ENCODE results near the gene LRRC74A.
"Not testable (repeated sequence)": the region's sequence is repeated elsewhere in the genome, so short reads cannot be mapped to it uniquely, and the experiment has no call there.

Gene LRRC74A

DNA sequence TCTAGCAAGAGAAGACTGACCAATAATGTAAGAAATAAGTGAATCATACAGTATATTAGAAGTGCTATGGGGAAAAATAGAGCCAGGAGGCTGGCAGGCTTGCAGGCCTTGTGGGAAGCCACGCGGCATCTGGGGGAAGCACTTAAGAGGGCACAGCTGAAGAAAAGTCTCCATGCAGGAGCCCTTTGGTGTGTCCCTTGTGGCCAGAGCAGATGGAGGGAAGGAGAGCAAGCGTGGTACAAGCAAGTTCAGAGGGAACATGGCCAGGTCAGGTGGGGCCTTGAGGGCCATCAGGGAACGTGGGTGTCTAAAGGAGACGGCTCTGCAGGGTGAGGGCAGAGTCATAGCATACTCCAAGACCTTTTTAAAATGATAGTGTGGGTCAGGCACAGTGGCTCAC, 51.7 kb downstream of the LRRC74A start:
- Histone ChIP-seq H3K27ac (ENCODE audit: low read depth, low read length) (no peak overlapping the region), H3K4me1 (ENCODE audit: insufficient read depth, low read length) (no peaks in the 10 kb centered on the region)

DNA sequence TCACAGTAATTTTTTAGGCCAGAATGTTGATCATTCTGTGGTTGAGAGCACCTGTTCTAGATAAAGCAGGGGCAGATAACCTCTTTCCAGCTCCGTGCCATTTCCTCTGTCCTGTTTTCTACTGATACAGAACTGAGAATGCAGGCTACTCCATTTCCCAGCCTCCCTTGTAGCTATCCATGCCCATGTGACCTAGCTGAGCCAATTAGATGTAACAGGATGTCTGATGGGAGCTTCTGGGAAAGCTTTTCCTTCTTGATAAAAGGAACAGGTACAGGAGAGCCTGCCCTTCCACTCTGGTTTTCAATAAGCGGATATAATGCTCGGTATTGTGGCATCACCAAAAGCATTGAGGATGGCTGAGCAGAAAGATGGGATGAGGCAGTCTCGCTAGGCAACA, 54.2 kb downstream of the LRRC74A start:
- no peaks in the 10 kb centered on the region for H3K4me1 ChIP-seq (ENCODE audit: insufficient read depth, low read length)
- no peaks in the 10 kb centered on the region for H3K9me3 ChIP-seq (ENCODE audit: low read length)
- H3K36me3 ChIP-seq (ENCODE audit: insufficient read depth, low read length): no peaks in the 10 kb centered on the region
- H3K9ac ChIP-seq (ENCODE audit: low read length): no peak overlapping the region
- H3K27ac ChIP-seq (ENCODE audit: low read depth, low read length): no peak overlapping the region
- no peaks in the 10 kb centered on the region for H3K27me3 ChIP-seq (ENCODE audit: control insufficient read depth in 1 of 2, insufficient read depth in 2 of 2, low read length in 2 of 2)
- no peak overlapping the region for H3K4me3 ChIP-seq (ENCODE audit: low read depth in 1 of 2, low read length in 2 of 2)

More for the DNA sequence above, 51.7 kb downstream of the LRRC74A start:
- Histone ChIP-seq H3K36me3 (ENCODE audit: insufficient read depth, low read length) (no peaks in the 10 kb centered on the region), H3K9ac (ENCODE audit: low read length) (no peak overlapping the region), H3K4me3 (ENCODE audit: low read depth in 1 of 2, low read length in 2 of 2) (no peak overlapping the region), H3K27me3 (ENCODE audit: control insufficient read depth in 1 of 2, insufficient read depth in 2 of 2, low read length in 2 of 2) (no peaks in the 10 kb centered on the region), H3K9me3 (ENCODE audit: low read length) (no peaks in the 10 kb centered on the region)

DNA sequence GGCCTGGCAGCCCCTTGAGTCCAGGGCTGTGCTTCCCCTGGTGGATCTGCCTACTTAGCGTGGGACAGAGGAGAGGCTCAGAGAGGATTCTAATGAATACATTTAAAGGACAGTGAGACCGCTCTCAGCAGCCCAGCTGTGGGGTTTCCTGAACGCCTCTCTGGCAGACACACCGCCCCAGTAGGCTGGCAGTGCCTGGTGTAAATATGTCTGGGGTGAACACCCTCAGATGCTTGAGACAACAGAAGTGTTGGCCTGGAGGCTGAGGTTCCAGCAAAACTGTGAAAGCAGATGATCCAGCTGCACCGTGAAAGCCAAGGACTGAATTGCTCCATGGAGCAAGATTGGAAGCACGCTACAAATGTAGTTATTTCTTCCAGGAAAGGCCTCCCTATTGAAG, 55.1 kb downstream of the LRRC74A start:
- no peaks in the 10 kb centered on the region for H3K4me1 ChIP-seq (ENCODE audit: insufficient read depth, low read length)
- no peaks in the 10 kb centered on the region for H3K27me3 ChIP-seq (ENCODE audit: control insufficient read depth in 1 of 2, insufficient read depth in 2 of 2, low read length in 2 of 2)
- no peak overlapping the region for H3K4me3 ChIP-seq (ENCODE audit: low read depth in 1 of 2, low read length in 2 of 2)
- no peak overlapping the region for H3K9ac ChIP-seq (ENCODE audit: low read length)
- no peaks in the 10 kb centered on the region for H3K9me3 ChIP-seq (ENCODE audit: low read length)
- no peaks in the 10 kb centered on the region for H3K36me3 ChIP-seq (ENCODE audit: insufficient read depth, low read length)
- H3K27ac ChIP-seq (ENCODE audit: low read depth, low read length): no peak overlapping the region

DNA sequence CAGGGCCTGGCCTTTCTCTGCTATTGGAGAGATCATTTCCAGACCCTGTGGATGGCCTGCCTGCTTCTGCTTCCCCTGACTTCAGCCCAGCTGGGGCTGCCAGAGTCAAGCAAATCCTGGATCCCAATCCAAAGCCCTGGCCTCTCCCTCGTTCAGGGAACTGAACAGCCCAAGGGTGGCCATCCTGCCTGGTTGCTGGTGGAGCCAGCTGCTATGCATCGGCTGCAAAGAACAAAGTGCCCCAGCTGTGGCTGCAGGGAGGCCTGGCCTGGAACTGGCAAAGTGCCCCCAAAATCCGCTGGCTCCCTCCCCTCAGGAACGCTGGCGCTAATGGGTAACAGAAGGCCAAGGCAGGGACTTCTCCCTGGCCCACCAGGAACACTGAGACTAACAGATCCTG, 56.4 kb downstream of the LRRC74A start:
- no peak overlapping the region for H3K27ac ChIP-seq (ENCODE audit: low read depth, low read length)
- no peaks in the 10 kb centered on the region for H3K9me3 ChIP-seq (ENCODE audit: low read length)
- peaks cover 6% of the 10 kb centered on the region for H3K4me1 ChIP-seq (ENCODE audit: insufficient read depth, low read length)
- no peak overlapping the region for H3K9ac ChIP-seq (ENCODE audit: low read length)
- no peaks in the 10 kb centered on the region for H3K36me3 ChIP-seq (ENCODE audit: insufficient read depth, low read length)
- H3K27me3 ChIP-seq (ENCODE audit: control insufficient read depth in 1 of 2, insufficient read depth in 2 of 2, low read length in 2 of 2): no peaks in the 10 kb centered on the region
- no peak overlapping the region for H3K4me3 ChIP-seq (ENCODE audit: low read depth in 1 of 2, low read length in 2 of 2)

DNA sequence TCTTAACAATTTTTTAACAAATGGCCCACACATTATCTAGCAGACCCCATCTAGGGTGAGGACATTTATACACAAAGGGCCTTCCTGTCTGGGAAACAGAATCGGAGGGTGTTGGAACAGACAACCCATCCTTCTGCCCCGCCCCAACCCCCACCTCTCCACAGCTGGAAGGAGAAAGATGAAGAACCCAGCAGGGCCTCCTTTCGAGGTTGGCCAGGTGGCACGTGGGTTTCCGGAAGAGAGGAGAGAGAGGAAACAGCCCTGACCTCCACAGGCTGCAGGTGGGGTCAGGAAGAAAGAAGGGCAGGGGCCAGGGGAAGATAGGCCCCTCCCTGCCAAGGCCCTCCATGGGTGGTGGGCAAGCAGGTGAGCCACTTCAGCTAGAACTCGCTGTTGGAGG, 57.2 kb downstream of the LRRC74A start:
- Histone ChIP-seq H3K9ac (ENCODE audit: low read length) (no peak overlapping the region), H3K4me1 (ENCODE audit: insufficient read depth, low read length) (peaks cover 7% of the 10 kb centered on the region), H3K27ac (ENCODE audit: low read depth, low read length) (no peak overlapping the region), H3K36me3 (ENCODE audit: insufficient read depth, low read length) (no peaks in the 10 kb centered on the region), H3K4me3 (ENCODE audit: low read depth in 1 of 2, low read length in 2 of 2) (no peak overlapping the region), H3K27me3 (ENCODE audit: control insufficient read depth in 1 of 2, insufficient read depth in 2 of 2, low read length in 2 of 2) (no peaks in the 10 kb centered on the region), H3K9me3 (ENCODE audit: low read length) (no peaks in the 10 kb centered on the region)

DNA sequence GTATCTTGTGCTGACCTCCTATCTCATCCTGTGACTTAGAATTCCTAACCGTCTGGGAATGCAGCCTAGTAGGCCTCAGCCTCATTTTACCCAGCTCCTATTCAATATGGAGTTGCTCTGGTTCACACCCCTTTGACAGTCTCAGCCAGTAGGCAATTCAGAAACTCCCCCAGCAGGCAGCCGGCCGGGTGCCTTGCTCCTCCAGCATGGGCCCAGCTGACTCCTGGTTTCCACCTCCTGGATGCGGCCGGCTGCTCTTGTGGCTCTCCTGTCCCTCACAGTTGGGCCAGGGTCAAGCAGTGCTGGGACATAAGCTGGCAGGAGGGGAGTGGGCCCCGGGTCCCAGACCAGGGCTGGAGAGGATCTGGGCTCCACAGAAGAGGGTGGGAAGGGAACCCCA, 58.2 kb downstream of the LRRC74A start:
- H3K27me3 ChIP-seq (ENCODE audit: control insufficient read depth in 1 of 2, insufficient read depth in 2 of 2, low read length in 2 of 2): no peaks in the 10 kb centered on the region

DNA sequence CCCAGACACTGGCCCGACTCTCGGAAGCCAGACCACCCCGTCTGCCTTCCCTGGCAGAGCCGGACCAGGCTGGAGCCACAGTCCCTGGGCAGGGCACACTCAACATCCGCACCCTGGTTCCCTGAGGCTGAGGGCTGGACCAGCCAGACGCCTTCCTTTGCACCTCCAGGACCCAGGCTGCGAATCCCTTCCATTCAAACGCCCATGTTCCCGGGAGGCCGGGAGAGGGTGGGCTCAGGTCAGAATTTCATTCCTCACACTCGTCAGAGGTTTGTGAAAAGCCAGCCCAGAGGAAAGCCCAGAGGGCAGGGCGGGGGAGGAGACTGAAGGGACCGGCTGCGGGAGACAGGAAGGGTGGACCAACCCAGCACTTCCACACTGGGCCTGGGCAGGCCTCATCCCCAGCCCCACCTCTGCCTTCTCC, 58.7 kb downstream of the LRRC74A start:
- Histone ChIP-seq H3K9me3 (ENCODE audit: low read length) (no peaks in the 10 kb centered on the region), H3K27ac (ENCODE audit: low read depth, low read length) (no peak overlapping the region), H3K36me3 (ENCODE audit: insufficient read depth, low read length) (no peaks in the 10 kb centered on the region), H3K9ac (ENCODE audit: low read length) (no peak overlapping the region), H3K27me3 (ENCODE audit: control insufficient read depth in 1 of 2, insufficient read depth in 2 of 2, low read length in 2 of 2) (no peaks in the 10 kb centered on the region), H3K4me3 (ENCODE audit: low read depth in 1 of 2, low read length in 2 of 2) (no peak overlapping the region), H3K4me1 (ENCODE audit: insufficient read depth, low read length) (peaks cover 7% of the 10 kb centered on the region)

More for the DNA sequence above, 58.2 kb downstream of the LRRC74A start:
- peaks cover 7% of the 10 kb centered on the region for H3K4me1 ChIP-seq (ENCODE audit: insufficient read depth, low read length)
- no peaks in the 10 kb centered on the region for H3K9me3 ChIP-seq (ENCODE audit: low read length)
- H3K36me3 ChIP-seq (ENCODE audit: insufficient read depth, low read length): no peaks in the 10 kb centered on the region
- H3K27ac ChIP-seq (ENCODE audit: low read depth, low read length): no peak overlapping the region
- H3K4me3 ChIP-seq (ENCODE audit: low read depth in 1 of 2, low read length in 2 of 2): no peak overlapping the region
- H3K9ac ChIP-seq (ENCODE audit: low read length): no peak overlapping the region

DNA sequence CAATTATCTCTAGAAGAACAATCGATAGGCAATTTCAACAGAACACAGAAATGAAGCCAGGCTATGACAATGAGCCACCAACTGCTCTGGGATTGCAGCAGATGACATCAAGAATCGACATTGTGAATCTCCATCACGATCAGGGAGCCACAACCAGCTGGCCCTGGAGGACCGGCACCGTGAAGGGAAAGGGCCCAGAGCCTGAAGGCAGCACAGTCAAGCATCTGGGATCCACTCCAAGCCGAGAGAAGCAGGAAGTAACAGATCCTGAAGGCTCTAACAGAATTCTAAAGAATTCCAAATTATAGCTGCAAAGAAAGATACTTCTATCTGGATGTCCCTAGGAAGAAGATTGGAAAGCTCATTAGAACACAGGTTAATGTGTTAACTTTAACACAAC, 61.0 kb downstream of the LRRC74A start:
- no peaks in the 10 kb centered on the region for H3K36me3 ChIP-seq (ENCODE audit: insufficient read depth, low read length)
- H3K4me3 ChIP-seq (ENCODE audit: low read depth in 1 of 2, low read length in 2 of 2): no peak overlapping the region
- no peaks in the 10 kb centered on the region for H3K27me3 ChIP-seq (ENCODE audit: control insufficient read depth in 1 of 2, insufficient read depth in 2 of 2, low read length in 2 of 2)
- no peak overlapping the region for H3K27ac ChIP-seq (ENCODE audit: low read depth, low read length)
- no peak overlapping the region for H3K9ac ChIP-seq (ENCODE audit: low read length)
- H3K9me3 ChIP-seq (ENCODE audit: low read length): no peaks in the 10 kb centered on the region
- peaks cover 7% of the 10 kb centered on the region for H3K4me1 ChIP-seq (ENCODE audit: insufficient read depth, low read length)

DNA sequence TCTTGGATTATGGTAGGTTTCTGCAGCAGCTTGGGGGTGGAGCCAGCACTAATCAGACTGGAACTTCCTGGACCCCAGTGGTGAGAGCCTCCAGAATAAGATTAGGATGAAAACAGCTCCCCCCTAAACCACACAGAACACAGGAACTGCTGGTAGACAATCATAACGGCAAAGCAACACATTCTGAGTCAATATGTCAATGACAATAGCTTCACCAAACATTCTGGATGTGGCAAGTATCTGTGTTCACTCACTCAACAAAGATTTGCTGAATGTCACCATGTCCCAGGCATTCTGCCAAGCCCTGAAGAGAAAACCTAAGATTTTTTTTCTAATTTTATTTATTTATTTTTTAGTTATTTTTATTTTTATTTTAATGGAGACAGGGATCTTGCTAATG, 65.2 kb downstream of the LRRC74A start:
- Histone ChIP-seq H3K9ac (ENCODE audit: low read length) (no peak overlapping the region), H3K4me3 (ENCODE audit: low read depth in 1 of 2, low read length in 2 of 2) (no peak overlapping the region), H3K27me3 (ENCODE audit: control insufficient read depth in 1 of 2, insufficient read depth in 2 of 2, low read length in 2 of 2) (no peaks in the 10 kb centered on the region), H3K27ac (ENCODE audit: low read depth, low read length) (no peak overlapping the region), H3K4me1 (ENCODE audit: insufficient read depth, low read length) (peaks cover 7% of the 10 kb centered on the region), H3K9me3 (ENCODE audit: low read length) (no peaks in the 10 kb centered on the region), H3K36me3 (ENCODE audit: insufficient read depth, low read length) (no peaks in the 10 kb centered on the region)

DNA sequence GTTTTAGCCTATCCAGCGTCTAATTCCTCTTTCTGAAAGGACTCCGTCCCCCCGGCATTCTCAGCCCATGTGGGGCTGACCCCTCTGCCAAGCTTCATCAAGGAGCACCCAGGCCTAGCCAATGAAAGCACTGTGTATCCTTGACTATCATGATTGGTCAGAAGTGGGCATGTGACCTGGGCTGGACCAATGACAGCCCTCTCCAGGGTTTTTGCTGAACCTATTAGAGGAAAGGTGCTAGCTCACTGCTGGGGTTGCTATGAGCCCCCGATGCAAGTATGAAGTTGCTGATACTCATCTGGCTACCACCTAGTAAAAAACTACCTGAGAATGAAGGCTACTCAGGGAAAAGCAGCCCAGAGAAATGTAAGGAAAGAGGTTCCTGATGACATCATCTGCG, 68.1 kb downstream of the LRRC74A start:
- H3K9me3 ChIP-seq (ENCODE audit: low read length): no peaks in the 10 kb centered on the region
- no peaks in the 10 kb centered on the region for H3K27me3 ChIP-seq (ENCODE audit: control insufficient read depth in 1 of 2, insufficient read depth in 2 of 2, low read length in 2 of 2)
- H3K4me3 ChIP-seq (ENCODE audit: low read depth in 1 of 2, low read length in 2 of 2): no peak overlapping the region
- H3K27ac ChIP-seq (ENCODE audit: low read depth, low read length): no peak overlapping the region
- H3K36me3 ChIP-seq (ENCODE audit: insufficient read depth, low read length): no peaks in the 10 kb centered on the region
- H3K9ac ChIP-seq (ENCODE audit: low read length): no peak overlapping the region
- no peaks in the 10 kb centered on the region for H3K4me1 ChIP-seq (ENCODE audit: insufficient read depth, low read length)

DNA sequence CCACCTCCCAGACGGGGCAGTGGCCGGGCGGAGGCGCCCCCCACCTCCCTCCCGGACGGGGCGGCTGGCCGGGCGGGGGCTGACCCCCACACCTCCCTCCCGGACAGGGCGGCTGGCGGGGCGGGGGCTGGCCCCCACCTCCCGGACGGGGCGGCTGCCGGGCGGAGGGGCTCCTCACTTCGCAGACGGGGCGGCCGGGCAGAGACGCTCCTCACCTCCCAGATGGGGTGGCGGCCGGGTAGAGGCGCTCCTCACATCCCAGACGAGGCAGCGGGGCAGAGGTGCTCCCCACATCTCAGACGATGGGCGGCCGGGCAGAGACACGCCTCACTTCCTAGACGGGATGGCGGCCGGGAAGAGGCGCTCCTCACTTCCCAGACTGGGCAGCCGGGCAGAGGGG, 71.8 kb downstream of the LRRC74A start:
- H3K27me3 ChIP-seq (ENCODE audit: control insufficient read depth in 1 of 2, insufficient read depth in 2 of 2, low read length in 2 of 2); H3K4me3 ChIP-seq (ENCODE audit: low read depth in 1 of 2, low read length in 2 of 2); H3K27ac ChIP-seq (ENCODE audit: low read depth, low read length); H3K36me3 ChIP-seq (ENCODE audit: insufficient read depth, low read length); H3K9ac ChIP-seq (ENCODE audit: low read length); H3K9me3 ChIP-seq (ENCODE audit: low read length): not testable (repeated sequence)
- H3K4me1 ChIP-seq (ENCODE audit: insufficient read depth, low read length): peaks cover 25% of the 10 kb centered on the region

DNA sequence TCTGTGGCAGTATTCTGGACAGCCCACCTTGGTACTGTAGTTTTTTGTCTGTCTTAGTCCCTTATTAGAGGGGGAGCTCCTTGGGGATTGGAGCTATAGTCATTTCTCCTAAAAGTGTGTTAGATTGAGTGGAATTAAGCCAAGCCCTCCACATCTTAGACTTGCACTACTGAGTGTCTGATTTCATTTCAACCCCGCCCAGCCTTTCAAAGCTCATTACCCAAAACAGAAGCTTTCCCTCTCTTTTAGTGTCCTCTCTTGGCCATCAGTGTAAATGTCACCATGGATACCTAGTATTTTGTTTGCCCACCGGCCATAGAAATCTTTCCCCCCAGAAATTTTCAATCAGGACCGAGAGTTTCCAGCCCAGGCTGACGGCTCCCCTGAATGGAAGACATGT, 74.5 kb downstream of the LRRC74A start:
- Histone ChIP-seq H3K36me3 (ENCODE audit: insufficient read depth, low read length) (no peaks in the 10 kb centered on the region), H3K27ac (ENCODE audit: low read depth, low read length) (peak overlapping the region; percentile 98), H3K27me3 (ENCODE audit: control insufficient read depth in 1 of 2, insufficient read depth in 2 of 2, low read length in 2 of 2) (no peaks in the 10 kb centered on the region), H3K4me3 (ENCODE audit: low read depth in 1 of 2, low read length in 2 of 2) (no peak overlapping the region), H3K9ac (ENCODE audit: low read length) (no peak overlapping the region), H3K9me3 (ENCODE audit: low read length) (no peaks in the 10 kb centered on the region), H3K4me1 (ENCODE audit: insufficient read depth, low read length) (peaks cover 52% of the 10 kb centered on the region)

Data from muscle layer of colon (tissue), 2 donors.